ENCODE data around the gene HRH3. TPM values are rescaled to one million over a fixed set of nuclear protein-coding genes. Genes with fewer than 3 reads are reported as not detected.

The HRH3 gene
- total RNA-seq, 3 donors from 2014 or later (not counting 1 experiment from before 2014, with no cell fraction given), result not detected

DNA sequence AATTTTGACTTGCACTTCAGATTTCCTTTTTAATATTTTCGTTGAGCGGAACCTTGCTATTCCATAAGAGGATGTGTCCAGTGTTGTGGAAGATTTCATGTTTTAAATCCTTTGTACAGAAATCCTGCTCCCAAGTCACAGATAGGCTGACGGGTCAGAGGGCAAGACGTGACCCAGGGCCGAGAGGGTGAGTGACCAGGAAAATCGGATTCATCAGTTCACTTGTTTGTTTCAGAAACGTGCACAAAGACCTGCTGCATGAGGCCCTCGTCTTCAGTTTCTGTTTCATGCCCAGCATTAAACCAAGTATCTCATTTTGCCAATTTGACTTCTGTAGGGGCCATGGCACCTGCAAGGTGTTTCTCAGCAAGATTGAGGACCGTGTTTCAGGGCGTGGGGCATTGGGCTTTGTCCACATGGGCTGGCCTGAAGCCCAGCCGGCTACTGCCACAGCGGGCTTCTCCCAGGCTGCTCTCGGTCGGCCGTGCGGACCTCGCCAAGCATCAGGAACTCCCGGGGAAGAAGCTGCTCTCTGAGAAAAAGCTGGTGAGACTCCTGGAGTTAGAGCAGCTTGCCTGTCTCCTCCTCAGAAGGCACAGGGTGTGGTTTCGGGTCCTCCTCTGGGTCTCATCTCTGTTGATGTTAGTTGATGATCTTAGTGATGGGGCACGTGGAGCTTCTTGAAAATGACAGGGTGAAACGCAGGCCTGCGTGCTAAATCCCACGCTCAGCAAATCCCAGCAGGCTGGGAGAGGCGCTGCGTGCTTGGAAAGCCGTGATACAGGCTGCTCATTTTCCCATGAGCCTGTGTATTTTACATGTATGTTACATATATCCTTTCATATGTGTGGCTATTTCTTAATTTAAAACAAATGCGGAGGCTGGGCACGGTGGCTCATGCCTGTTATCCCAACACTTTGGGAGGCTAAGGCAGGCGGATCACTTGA, 26.7 kb downstream of the HRH3 start:
- no peaks in the 10 kb centered on the region for H3K36me3 Mint-ChIP-seq
- H3K27ac Mint-ChIP-seq, result no peak overlapping the region

GRCh38 chr20:62192635-62193034, 27.4 kb downstream of the HRH3 start:
- Histone ChIP-seq H3K4me3 (ENCODE audit: low read length) (no peak overlapping the region), H3K27ac (ENCODE audit: low read length) (no peak overlapping the region), H3K4me1 (ENCODE audit: control insufficient read depth, insufficient read depth, low read length) (no peaks in the 10 kb centered on the region), H3K27me3 (ENCODE audit: control insufficient read depth, insufficient read depth, low read length) (no peaks in the 10 kb centered on the region), H3K9me3 (ENCODE audit: control insufficient read depth, insufficient read depth, low read length) (no peaks in the 10 kb centered on the region), H3K36me3 (ENCODE audit: control insufficient read depth, insufficient read depth, low read length) (peaks cover 18% of the 10 kb centered on the region)
- no peaks in the 10 kb centered on the region for H3K36me3 Mint-ChIP-seq
- ATAC-seq (no peak), DNase-seq (no peak)
- no peaks in the 10 kb centered on the region for H3K9me3 Mint-ChIP-seq
- H3K4me3 Mint-ChIP-seq, result no peak overlapping the region
- intact Hi-C loops (cut with micrococcal nuclease), result no loop called here
- WGBS (ENCODE audit: insufficient coverage), result 92% methylated on average over 10 of the region's 10 CpGs
- no peak for TF ChIP-seq CTCF (IDR thresholded peaks at IDR 0.05)
- no peak overlapping the region for H3K27ac Mint-ChIP-seq
- no peaks in the 10 kb centered on the region for H3K27me3 Mint-ChIP-seq (ENCODE audit: low read depth in 2 of 2)
- peaks cover 0 to 4% of the 10 kb centered on the region in 2 donors for H3K4me1 Mint-ChIP-seq

More for the DNA sequence above, 26.7 kb downstream of the HRH3 start:
- Histone ChIP-seq H3K4me3 (ENCODE audit: low read length) (no peak overlapping the region), H3K27me3 (ENCODE audit: control insufficient read depth, insufficient read depth, low read length) (no peaks in the 10 kb centered on the region), H3K36me3 (ENCODE audit: control insufficient read depth, insufficient read depth, low read length) (peaks cover 26% of the 10 kb centered on the region), H3K9me3 (ENCODE audit: control insufficient read depth, insufficient read depth, low read length) (no peaks in the 10 kb centered on the region), H3K27ac (ENCODE audit: low read length) (no peak overlapping the region), H3K4me1 (ENCODE audit: control insufficient read depth, insufficient read depth, low read length) (no peaks in the 10 kb centered on the region)
- no peak overlapping the region for H3K4me3 Mint-ChIP-seq
- no peak for DNase-seq
- no peak for ATAC-seq
- H3K4me1 Mint-ChIP-seq, result peaks cover 0 to 4% of the 10 kb centered on the region in 2 donors
- 96% methylated on average over 28 of the region's 29 CpGs for WGBS (ENCODE audit: insufficient coverage)
- H3K9me3 Mint-ChIP-seq, result no peaks in the 10 kb centered on the region
- no peak for TF ChIP-seq CTCF (IDR thresholded peaks at IDR 0.05)
- no peaks in the 10 kb centered on the region for H3K27me3 Mint-ChIP-seq (ENCODE audit: low read depth in 2 of 2)
- intact Hi-C loops (cut with micrococcal nuclease), result no loop called here

DNA sequence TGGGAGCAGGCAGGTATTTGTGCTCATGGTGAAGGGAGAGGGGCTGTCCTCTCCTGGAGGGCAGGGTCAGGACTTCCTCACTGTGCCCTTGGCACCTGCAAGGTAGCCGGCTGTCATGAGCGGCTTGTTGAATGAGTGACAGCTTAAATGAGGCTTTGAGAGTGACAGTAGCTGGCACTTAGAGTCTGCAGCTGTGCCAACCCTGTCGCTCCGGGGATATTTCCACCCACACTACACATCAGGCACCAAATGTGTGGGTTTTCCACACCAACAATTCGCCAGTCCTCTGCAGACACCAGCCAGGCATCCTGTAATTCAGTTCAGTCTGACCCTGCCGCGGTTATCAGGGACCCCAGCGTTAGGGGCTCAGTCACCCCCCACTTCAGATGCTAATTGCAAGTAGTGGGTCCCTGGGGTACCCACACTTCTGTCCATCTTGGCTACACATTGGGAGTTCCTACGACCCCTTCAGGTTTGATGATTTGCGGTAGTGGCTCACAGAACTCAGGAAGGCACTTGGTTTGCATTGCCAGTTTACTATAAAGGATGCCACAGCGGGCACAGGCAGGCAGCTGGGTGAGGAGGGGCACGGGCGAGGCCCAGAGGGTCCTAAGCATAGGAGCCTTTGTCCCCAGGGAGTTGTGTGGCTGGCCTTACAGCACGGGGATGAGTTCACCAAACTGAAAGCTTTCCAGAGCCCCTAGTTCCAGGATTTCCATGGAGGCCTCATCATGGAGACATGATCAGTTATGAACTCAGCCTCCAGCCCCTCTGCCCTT, 28.1 kb downstream of the HRH3 start:
- TF ChIP-seq CTCF (IDR thresholded peaks at IDR 0.05), result no peak
- H3K4me3 Mint-ChIP-seq, result no peak overlapping the region
- H3K9me3 Mint-ChIP-seq, result no peaks in the 10 kb centered on the region
- peaks cover 0 to 5% of the 10 kb centered on the region in 2 donors for H3K4me1 Mint-ChIP-seq
- no peak overlapping the region for H3K27ac Mint-ChIP-seq
- no peaks in the 10 kb centered on the region for H3K4me1 ChIP-seq (ENCODE audit: control insufficient read depth, insufficient read depth, low read length)
- no peaks in the 10 kb centered on the region for H3K27me3 ChIP-seq (ENCODE audit: control insufficient read depth, insufficient read depth, low read length)
- intact Hi-C loops (cut with micrococcal nuclease), result no loop called here
- 97% methylated on average over 14 of the region's 14 CpGs for WGBS (ENCODE audit: insufficient coverage)
- peaks cover 17% of the 10 kb centered on the region for H3K36me3 ChIP-seq (ENCODE audit: control insufficient read depth, insufficient read depth, low read length)
- ATAC-seq, result no peak
- no peak overlapping the region for H3K27ac ChIP-seq (ENCODE audit: low read length)
- H3K27me3 Mint-ChIP-seq (ENCODE audit: low read depth in 2 of 2), result no peaks in the 10 kb centered on the region
- H3K4me3 ChIP-seq (ENCODE audit: low read length), result no peak overlapping the region
- no peaks in the 10 kb centered on the region for H3K9me3 ChIP-seq (ENCODE audit: control insufficient read depth, insufficient read depth, low read length)
- no peak for DNase-seq
- no peaks in the 10 kb centered on the region for H3K36me3 Mint-ChIP-seq

Data from natural killer cell (primary cell).